HG03108 (cell line): ENCODE data around the gene UBE2F.
"Not testable (repeated sequence)": the region's sequence is repeated elsewhere in the genome, so short reads cannot be mapped to it uniquely, and the experiment has no call there.

Experiments used
- ATAC-seq: cut with Tn5 transposase; IDR thresholded peaks from one replicate; pipeline ENCODE4 v1.9.1; 2021; ENCODE audit warnings: moderate library complexity; ENCODE audit not compliant: unreplicated experiment

UBE2F gene

GRCh38 chr2:237943395-237944094 is 23.3 kb upstream of the UBE2F start:
- no peak for ATAC-seq

- ATAC-seq = no peak
These were observed 22.5 kb upstream of the UBE2F start for GRCh38 chr2:237944302-237944701.

DNA sequence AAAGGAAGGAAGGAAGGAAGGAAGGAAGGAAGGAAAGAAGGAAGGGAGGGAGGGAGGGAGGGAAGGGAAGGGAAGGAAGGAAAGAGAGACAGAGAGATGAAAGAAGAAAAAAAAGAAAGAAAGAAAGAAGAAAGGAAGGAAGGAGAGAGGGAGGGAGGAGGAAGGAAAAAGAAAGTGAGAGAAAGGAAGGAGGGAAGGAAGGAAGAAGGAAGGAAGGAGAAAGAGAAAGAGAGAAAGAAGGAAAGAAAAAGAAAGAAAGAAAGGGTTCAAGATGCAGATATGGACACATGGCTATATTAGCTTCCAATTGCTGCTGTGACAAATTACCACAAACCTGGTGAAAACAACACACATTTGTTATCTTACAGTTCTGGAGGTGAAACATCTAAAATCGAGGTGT is 20.4 kb upstream of the UBE2F start:
- ATAC-seq = no peak

DNA sequence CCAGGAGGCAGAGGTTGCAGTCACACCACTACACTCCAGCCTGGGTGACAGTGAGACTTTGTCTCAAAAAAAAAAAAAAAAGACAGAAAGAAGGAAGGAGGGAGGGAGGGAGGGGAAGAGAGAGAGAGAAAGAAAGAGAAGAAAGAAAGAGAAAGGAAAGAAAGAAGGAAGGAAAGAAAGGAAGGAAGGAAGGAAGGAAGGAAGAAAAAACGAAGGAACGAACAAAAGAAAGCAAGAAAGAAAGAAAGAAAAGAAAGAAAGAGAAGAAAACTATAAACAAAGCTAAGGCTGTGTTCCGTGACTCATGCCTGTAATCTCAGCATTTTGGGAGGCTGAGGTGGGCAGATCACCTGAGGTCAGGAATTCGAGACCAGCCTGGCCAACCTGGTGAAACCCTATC is 15.5 kb upstream of the UBE2F start:
- not testable (repeated sequence) for ATAC-seq

DNA sequence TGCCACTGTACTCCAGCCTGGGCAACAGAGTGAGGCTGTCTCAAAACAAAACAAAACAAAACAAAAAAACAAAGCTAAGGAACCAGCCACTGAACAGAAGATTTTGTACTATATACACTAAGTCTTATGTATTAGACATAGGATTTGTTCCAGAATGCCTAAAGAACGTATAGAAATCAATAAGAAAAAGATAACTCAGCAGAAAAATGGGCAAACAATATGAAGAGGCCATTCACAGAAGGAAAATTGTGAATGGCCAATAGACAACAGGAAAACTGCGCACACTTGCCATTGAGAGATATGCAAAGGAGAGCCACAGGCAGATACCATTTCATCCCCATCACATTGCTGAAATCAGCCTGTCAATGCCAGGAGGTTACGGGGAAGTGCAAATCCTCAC is 14.9 kb upstream of the UBE2F start:
- ATAC-seq = no peak

GRCh38 chr2:237952851-237953250 is 14.0 kb upstream of the UBE2F start:
- ATAC-seq = no peak

- ATAC-seq = no peak
These were observed 11.0 kb upstream of the UBE2F start for GRCh38 chr2:237955640-237956401.

GRCh38 chr2:237956402-237956736 is 10.4 kb upstream of the UBE2F start:
- no peak for ATAC-seq

DNA sequence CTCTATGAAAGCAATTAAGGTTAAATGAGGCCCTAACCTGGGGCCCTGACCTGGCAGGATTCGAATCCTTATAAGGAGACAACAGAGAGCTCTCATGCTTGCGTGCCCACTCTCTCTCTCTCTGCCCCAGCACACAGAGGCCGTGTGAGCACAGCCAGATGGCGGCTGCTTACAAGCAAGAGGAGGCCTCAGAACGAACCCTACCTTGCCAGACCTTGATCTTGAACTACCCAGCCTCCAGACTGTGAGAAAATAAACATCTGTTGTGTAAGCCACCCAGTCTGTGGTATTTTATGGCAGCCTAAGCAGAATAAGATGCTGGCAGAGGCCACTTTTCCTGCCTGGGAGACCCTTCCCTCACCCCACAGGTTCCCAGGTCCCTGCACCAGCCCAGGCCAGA is 5.2 kb upstream of the UBE2F start:
- ATAC-seq = no peak

- no peak for ATAC-seq
These were observed 4.3 kb upstream of the UBE2F start for GRCh38 chr2:237962432-237963084.

DNA sequence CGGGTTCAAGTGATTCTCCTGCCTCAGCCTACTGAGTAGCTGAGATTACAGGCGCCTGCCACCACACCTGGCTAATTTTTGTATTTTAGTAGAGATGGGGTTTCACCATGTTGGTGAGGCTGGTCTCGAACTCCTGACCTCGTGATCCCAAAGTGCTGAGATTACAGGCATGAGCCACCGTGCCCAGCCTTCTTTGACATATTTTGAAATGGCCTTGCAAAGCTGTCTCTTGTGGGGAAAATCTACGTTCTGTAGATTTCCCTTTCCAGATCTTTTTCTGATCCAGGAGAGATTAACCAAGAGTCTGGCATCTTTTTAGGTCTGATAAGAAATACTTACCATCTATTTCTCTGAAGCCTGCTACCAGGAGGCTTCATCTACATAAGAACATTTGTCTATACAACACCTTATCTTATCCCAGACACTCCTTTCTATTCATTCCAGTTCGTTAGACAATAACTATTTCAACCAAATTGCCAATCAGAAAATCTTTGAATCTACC is 3.3 kb upstream of the UBE2F start:
- ATAC-seq = not testable (repeated sequence)

- ATAC-seq = no peak
These were observed 2.6 kb upstream of the UBE2F start for GRCh38 chr2:237964194-237964577.

DNA sequence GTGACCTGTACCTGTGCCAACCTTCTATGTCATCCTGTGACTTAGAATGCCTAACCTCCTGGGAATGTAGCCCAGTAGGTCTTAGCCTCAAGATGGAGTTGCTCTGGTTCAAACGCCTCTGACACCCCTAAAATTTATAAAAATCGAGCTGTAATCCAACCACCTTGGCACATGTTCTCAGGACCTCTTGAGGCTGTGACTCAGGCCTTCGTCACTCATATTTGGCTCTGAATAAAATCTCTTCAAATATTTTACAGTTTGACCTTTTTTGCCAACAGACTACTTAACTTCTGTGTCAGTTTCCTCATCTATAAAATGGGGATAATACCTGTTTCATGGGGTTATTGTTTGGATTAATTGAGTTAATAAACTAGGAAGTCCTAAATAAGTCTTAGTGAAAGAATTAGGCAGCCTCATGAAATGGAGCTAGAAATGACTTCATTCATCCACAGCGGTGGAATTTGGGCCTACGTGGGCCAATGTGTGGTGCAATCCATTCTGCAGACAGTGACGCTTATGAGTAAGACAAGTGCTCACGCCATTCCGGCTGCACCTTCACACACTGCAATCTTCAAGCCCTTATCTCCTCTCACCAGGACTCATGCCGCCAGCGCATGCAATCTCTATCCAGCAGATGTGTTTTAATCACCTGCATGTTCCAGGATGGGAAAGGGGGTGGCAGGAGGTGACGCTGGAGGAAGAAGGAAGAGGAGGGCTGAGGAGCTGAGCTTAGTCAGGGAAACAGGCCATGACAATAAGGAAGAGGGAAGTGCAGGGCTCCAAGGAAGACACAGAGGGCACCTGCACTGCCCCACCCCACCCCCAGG is 2.0 kb upstream of the UBE2F start:
- ATAC-seq = no peak

- ATAC-seq = not testable (repeated sequence)
These were observed 970 bp upstream of the UBE2F start for GRCh38 chr2:237965844-237966243.

GRCh38 chr2:237966250-237966564 is 607 bp upstream of the UBE2F start:
- ATAC-seq = no peak

DNA sequence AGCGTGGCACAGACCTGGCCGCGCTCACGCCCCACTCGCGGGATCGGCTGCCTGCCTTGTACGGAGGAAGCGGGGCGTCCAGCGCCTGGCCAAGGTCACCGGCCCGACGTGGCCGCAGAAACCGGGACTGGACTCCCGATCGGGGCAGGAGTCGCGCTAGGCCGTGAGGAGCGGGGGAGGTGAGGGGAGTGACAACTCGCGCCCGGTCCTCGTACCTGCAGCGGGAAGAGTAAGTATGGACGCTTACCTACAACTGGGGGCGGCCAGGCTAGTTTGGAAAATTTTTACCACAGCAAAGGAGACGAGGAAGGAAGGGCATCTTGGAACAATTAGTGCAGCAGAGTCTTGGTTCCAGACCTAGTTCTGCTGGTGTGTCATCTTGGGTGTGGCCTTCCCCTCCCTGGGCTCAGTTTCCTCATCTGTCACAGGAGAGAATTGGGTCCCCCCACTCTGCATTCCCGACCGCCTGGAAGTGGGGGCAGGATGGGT is 693 bp downstream of the UBE2F start:
- ATAC-seq = no peak

DNA sequence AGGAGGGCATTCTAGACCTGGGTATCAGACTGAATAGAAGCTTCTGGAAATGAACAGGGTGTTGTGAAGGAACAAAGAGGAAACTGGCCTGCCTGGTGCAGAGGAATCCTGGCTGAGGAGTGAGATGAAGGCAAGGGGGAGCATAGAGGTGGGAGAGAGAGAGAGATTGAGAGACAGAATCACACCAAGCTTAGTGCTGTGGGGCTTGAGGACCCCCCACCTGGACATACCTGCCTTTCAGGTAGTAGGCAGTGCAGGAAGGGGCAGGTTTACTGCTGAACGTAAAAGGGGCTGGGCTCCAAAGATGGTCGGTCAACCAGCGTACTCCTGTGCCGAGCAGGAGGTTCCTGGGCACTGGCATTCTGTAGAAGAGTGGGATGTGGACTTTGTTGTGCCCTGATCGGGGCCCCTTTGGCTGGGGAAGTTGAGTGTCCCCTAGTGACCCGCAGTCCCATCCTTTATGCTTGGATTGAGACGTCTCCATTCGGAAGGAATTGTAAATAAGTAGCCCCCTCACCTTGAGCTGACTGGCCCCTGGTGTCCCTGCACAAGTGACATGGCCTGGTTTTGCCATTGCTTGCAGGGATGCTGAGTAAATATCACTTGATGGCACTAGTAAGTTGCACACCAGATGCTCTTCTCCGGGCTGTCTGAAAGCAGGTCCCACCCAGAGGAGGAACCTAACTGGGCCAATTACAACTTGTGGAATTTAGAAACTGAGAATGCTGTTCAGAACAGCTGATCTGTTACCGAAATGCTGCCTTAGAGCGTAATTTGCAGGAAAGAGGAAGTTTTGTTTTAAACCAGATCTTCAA is 1.4 kb downstream of the UBE2F start:
- peak; percentile 39 for ATAC-seq

DNA sequence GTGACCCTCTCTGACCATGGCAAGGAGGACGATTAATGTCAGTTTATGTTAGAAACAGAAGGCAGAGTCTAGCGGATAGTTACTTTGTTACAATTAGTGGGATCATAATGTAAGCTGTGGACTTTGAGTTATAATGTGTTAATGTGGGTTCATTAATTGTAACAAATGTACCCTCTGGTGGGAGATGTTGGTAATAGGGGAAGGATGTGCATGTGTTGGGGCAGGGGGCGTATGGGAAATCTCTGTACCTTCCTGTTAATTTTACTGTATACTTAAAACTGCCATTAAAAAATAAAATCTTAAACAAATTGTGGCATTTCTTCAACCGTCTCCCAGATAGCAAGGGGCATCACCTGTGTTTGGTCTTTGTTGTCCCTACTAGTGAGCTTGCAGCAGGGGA is 4.8 kb downstream of the UBE2F start:
- no peak for ATAC-seq

GRCh38 chr2:237972211-237972610 is 5.4 kb downstream of the UBE2F start:
- no peak for ATAC-seq

- no peak for ATAC-seq
These were observed 6.1 kb downstream of the UBE2F start for GRCh38 chr2:237972936-237973335.
